ENCODE results near the gene NUP133. TPM values are rescaled to one million over a fixed set of nuclear protein-coding genes. Genes with fewer than 3 reads are reported as not detected.

NUP133 gene
- polyA plus RNA-seq, 2 of the 4 experiments (the other 2 are of a cell fraction): 20.6 to 43.2 TPM

DNA sequence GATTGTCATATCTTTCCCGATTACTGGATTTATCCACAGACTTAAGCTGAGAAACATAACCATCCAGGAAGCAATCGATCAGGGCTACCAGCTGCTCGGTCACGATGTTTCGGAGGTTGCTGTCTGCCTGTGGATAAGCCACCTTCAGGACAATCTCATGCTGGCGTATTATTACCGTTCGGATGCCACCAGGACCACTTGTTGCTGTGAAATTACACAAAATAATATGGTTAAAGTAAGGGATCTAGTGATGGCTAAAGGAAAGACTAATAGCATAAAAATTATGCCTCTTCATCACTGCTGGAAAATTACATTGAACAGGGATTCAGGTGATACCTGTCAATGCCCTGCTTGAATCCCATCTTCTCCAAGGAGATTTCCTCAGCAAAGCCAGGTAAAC, 43.5 kb downstream of the NUP133 start:
- Histone ChIP-seq H3K4me3 (no peak overlapping the region), H3K9me3 (no peaks in the 10 kb centered on the region), H3K27ac (no peak overlapping the region), H3K4me1 (no peaks in the 10 kb centered on the region), H3K4me2 (no peak overlapping the region)
- TF ChIP-seq HDAC2 (IDR thresholded peaks at IDR 0.05) (no peak), MAFK (IDR thresholded peaks at IDR 0.05; ENCODE audit: partially characterized antibody) (no peak), RARB (CRISPR knock-in tag; IDR thresholded peaks at IDR 0.05) (no peak), MYC (IDR thresholded peaks at IDR 0.05; ENCODE audit: borderline replicate concordance, low read length) (no peak), POLR2AphosphoS2 (conservative IDR thresholded peaks at IDR 0.05; ENCODE audit: low read length) (no peak), RCOR1 (IDR thresholded peaks at IDR 0.05; ENCODE audit: low read depth, low read length) (no peak), NFE2L2 (conservative IDR thresholded peaks at IDR 0.05; ENCODE audit: low read length) (no peak), JUN (IDR thresholded peaks at IDR 0.05) (no peak), RAD21 (conservative IDR thresholded peaks at IDR 0.05 in 1 of 2, IDR thresholded peaks at IDR 0.05 in 1 of 2) (no peak), EP300 (IDR thresholded peaks at IDR 0.05) (no peak)
- FAIRE-seq (no peak), DNase-seq (ENCODE audit: low read depth in 1 of 2, low spot score in 1 of 2) (no peak), ATAC-seq (no peak)
- POLR2A ChIA-PET: no interaction called here
- CTCF ChIA-PET: interaction anchor here (0.8 to 1.5 kb wide), 3 partner anchors 10 to 22 kb away, joined by 3 read pairs; no protein-coding TSS in a partner anchor
- 89% methylated on average over 8 of the region's 8 CpGs for WGBS (ENCODE audit: missing lambda C conversion rate)

DNA sequence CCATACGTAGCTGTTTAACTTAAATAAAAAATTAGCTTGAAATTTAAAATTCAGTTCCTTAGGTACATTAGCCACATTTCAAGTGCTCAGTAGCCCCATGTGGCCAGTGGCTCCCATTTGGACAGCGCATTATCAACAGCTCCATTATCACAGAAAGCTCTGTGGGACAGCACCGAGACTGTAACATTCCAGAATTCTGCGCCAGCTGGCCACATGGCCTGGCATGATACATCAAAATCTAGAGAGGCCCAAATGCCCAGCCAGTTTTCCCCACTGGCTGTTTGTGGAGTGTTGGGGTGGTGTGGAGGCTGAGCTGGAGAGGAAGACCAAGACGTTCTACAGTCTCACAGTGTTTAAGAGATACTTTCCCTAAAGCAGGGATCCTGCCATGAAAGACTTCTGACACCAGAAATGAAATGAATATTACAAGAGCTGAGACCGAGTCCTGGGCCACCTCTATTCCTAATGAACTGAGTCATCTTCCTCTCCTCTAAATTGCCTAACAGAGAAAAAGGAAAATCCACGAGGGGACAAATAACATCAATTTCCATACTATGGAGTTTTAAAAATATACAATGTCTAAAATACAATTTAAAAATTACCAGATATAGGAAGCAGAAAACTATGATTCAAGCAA, 47.0 kb downstream of the NUP133 start:
- ChIA-PET CTCF (interaction anchor here (0.7 to 1.6 kb wide), 3 partner anchors 10 to 21 kb away, joined by 3 to 7 read pairs (median 3); no protein-coding TSS in a partner anchor), POLR2A (no interaction called here)
- ATAC-seq (no peak), DNase-seq (ENCODE audit: low read depth in 1 of 2, low spot score in 1 of 2) (no peak), FAIRE-seq (no peak)
- H3K4me3 ChIP-seq: no peak overlapping the region
- WGBS (ENCODE audit: missing lambda C conversion rate): 92% methylated on average over 7 of the region's 7 CpGs
- H3K27ac ChIP-seq: no peak overlapping the region
- H3K9me3 ChIP-seq: no peaks in the 10 kb centered on the region
- H3K4me2 ChIP-seq: no peak overlapping the region
- H3K4me1 ChIP-seq: no peaks in the 10 kb centered on the region
- TF ChIP-seq RFX5 (IDR thresholded peaks at IDR 0.05): no peak
- TF ChIP-seq, protein P1, sequence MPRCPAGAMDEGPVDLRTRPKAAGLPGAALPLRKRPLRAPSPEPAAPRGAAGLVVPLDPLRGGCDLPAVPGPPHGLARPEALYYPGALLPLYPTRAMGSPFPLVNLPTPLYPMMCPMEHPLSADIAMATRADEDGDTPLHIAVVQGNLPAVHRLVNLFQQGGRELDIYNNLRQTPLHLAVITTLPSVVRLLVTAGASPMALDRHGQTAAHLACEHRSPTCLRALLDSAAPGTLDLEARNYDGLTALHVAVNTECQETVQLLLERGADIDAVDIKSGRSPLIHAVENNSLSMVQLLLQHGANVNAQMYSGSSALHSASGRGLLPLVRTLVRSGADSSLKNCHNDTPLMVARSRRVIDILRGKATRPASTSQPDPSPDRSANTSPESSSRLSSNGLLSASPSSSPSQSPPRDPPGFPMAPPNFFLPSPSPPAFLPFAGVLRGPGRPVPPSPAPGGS (IDR thresholded peaks at IDR 0.05): no peak
- TF ChIP-seq, protein P2, sequence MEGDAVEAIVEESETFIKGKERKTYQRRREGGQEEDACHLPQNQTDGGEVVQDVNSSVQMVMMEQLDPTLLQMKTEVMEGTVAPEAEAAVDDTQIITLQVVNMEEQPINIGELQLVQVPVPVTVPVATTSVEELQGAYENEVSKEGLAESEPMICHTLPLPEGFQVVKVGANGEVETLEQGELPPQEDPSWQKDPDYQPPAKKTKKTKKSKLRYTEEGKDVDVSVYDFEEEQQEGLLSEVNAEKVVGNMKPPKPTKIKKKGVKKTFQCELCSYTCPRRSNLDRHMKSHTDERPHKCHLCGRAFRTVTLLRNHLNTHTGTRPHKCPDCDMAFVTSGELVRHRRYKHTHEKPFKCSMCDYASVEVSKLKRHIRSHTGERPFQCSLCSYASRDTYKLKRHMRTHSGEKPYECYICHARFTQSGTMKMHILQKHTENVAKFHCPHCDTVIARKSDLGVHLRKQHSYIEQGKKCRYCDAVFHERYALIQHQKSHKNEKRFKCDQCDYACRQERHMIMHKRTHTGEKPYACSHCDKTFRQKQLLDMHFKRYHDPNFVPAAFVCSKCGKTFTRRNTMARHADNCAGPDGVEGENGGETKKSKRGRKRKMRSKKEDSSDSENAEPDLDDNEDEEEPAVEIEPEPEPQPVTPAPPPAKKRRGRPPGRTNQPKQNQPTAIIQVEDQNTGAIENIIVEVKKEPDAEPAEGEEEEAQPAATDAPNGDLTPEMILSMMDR (IDR thresholded peaks at IDR 0.05): no peak
- TF ChIP-seq, protein P3, sequence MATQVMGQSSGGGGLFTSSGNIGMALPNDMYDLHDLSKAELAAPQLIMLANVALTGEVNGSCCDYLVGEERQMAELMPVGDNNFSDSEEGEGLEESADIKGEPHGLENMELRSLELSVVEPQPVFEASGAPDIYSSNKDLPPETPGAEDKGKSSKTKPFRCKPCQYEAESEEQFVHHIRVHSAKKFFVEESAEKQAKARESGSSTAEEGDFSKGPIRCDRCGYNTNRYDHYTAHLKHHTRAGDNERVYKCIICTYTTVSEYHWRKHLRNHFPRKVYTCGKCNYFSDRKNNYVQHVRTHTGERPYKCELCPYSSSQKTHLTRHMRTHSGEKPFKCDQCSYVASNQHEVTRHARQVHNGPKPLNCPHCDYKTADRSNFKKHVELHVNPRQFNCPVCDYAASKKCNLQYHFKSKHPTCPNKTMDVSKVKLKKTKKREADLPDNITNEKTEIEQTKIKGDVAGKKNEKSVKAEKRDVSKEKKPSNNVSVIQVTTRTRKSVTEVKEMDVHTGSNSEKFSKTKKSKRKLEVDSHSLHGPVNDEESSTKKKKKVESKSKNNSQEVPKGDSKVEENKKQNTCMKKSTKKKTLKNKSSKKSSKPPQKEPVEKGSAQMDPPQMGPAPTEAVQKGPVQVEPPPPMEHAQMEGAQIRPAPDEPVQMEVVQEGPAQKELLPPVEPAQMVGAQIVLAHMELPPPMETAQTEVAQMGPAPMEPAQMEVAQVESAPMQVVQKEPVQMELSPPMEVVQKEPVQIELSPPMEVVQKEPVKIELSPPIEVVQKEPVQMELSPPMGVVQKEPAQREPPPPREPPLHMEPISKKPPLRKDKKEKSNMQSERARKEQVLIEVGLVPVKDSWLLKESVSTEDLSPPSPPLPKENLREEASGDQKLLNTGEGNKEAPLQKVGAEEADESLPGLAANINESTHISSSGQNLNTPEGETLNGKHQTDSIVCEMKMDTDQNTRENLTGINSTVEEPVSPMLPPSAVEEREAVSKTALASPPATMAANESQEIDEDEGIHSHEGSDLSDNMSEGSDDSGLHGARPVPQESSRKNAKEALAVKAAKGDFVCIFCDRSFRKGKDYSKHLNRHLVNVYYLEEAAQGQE (IDR thresholded peaks at IDR 0.05): no peak
- TF ChIP-seq, protein P4, sequence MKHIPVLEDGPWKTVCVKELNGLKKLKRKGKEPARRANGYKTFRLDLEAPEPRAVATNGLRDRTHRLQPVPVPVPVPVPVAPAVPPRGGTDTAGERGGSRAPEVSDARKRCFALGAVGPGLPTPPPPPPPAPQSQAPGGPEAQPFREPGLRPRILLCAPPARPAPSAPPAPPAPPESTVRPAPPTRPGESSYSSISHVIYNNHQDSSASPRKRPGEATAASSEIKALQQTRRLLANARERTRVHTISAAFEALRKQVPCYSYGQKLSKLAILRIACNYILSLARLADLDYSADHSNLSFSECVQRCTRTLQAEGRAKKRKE (CRISPR knock-in tag; IDR thresholded peaks at IDR 0.05; ENCODE audit: low read depth): no peak
- no peak for TF ChIP-seq TFCP2L1 (CRISPR knock-in tag; IDR thresholded peaks at IDR 0.05)
- TF ChIP-seq RCOR1 (IDR thresholded peaks at IDR 0.05; ENCODE audit: low read depth, low read length): no peak
- TF ChIP-seq SREBF2 (IDR thresholded peaks at IDR 0.05): no peak
